ENCODE results near the gene ARSK.

DNA sequence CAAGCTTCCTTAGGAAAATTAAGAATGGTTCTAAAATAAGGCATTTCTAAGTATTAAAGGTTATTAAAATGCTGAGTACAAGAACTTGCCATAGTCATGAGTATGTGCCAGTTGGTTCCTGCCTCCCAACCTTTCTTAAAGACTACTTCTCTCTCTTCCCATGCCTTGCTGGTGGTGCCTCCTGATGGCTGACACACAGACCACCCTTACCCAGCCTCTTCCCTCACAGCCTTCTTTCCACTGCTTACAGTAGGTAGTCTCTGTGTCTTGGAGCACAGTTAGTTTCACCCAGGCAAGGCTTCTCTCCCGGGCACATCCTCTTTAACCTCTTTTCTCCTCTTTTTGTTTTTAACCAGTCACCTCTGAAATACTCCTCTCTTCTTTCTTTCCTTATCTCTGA lies 44.4 kb downstream of the ARSK start:
- TF ChIP-seq EZH2 (IDR thresholded peaks at IDR 0.05) (no peak), POLR2AphosphoS5 (IDR thresholded peaks at IDR 0.05; ENCODE audit: borderline replicate concordance, low read depth, low read length) (no peak), FOXP2 (optimal IDR thresholded peaks at IDR 0.05; ENCODE audit: control extremely low read depth, extremely low read length, insufficient read depth) (no peak)
